A673 (cell line): ENCODE measurements around the gene KLHL17.

Source experiments
- EZH2 ChIP-seq: fragments of 200-600 bp; sonication (generic); IDR thresholded peaks from 2 replicates; pipeline ENCODE4 v1.6.1; 2017; ENCODE audit warnings: borderline replicate concordance, low read depth, mild to moderate bottlenecking, mixed read lengths, antibody characterized with exemption, low read length; ENCODE audit not compliant: poor library complexity, severe bottlenecking
- TF ChIP-seq, protein P1 (sequence below): fragments of 300-800, 200-600 bp; sonication (generic); conservative IDR thresholded peaks from 2 replicates; pipeline ENCODE4 v1.5.1; 2017; ENCODE audit warnings: low read depth, mild to moderate bottlenecking, antibody characterized with exemption, low read length, moderate library complexity, mixed read lengths

DNA sequence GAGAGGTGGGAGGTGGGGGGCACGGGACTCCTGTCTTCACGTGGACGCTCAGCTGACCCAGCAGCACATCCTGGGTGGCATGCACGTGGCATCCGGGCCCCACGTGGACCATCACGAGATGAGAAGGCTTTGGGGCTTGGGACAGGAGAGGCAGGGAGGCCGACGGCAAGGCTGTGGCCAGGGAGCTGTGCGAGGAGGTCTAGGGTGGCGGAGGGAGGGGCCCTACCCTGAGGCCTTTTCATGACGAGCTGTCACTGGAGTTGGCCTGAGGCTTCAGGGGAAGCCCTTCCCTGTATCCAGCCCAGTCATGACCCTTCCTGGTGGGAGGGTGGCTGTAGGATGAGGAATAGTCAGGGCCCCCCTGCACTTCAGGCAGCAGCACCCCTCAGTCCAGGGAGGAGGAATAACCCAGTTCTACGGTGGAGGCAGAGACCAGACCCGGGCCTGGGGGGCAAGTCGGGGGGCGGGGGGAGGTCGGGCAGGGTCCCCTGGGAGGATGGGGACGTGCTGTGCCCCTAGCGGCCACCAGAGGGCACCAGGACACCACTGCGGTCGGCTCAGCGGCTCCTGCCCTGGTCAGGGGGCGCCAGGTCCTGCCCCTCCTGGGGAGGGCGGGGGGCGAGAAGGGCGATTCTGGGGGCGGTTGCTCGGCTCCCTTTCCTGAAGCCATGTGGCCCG is 23.6 kb downstream of the KLHL17 start:
- no peak for TF ChIP-seq EZH2
- TF ChIP-seq, protein P1, sequence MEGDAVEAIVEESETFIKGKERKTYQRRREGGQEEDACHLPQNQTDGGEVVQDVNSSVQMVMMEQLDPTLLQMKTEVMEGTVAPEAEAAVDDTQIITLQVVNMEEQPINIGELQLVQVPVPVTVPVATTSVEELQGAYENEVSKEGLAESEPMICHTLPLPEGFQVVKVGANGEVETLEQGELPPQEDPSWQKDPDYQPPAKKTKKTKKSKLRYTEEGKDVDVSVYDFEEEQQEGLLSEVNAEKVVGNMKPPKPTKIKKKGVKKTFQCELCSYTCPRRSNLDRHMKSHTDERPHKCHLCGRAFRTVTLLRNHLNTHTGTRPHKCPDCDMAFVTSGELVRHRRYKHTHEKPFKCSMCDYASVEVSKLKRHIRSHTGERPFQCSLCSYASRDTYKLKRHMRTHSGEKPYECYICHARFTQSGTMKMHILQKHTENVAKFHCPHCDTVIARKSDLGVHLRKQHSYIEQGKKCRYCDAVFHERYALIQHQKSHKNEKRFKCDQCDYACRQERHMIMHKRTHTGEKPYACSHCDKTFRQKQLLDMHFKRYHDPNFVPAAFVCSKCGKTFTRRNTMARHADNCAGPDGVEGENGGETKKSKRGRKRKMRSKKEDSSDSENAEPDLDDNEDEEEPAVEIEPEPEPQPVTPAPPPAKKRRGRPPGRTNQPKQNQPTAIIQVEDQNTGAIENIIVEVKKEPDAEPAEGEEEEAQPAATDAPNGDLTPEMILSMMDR = peak; percentile 87
